Smooth muscle cell (in vitro differentiated cells): ENCODE data around the gene RNASE13. TPM values are rescaled to one million over a fixed set of nuclear protein-coding genes. Genes with fewer than 3 reads are reported as not detected.
A peak's percentile ranks its signal among the peaks of the same experiment; 100 is the strongest.
"Not testable (repeated sequence)": the region's sequence is repeated elsewhere in the genome, so short reads cannot be mapped to it uniquely, and the experiment has no call there.

Source experiments
- DNase-seq: peaks from one replicate; lab custom pipeline; 2025; ENCODE audit not compliant: unreplicated experiment; lab: John Stamatoyannopoulos, UW
- H2AFZ ChIP-seq: fragments of 200-600 bp; sonication (generic); 2 replicates; pipeline ENCODE4 v1.6.0; 2016; ENCODE audit warnings: antibody characterized with exemption, low read depth, mild to moderate bottlenecking
- H3F3A ChIP-seq: fragments of 200-600 bp; sonication (generic); 2 replicates; pipeline ENCODE4 v1.6.0; 2017; ENCODE audit warnings: antibody characterized with exemption, low read depth
- H3K27ac ChIP-seq: fragments of 200-600 bp; sonication (generic); 2 replicates; pipeline ENCODE4 v1.5.1; 2016; ENCODE audit warnings: low read depth, mild to moderate bottlenecking
- H3K27me3 ChIP-seq: fragments of 200-600 bp; sonication (generic); 2 replicates; pipeline ENCODE4 v1.6.1; 2016; ENCODE audit warnings: low read depth, mild to moderate bottlenecking
- H3K36me3 ChIP-seq: fragments of 200-600 bp; sonication (generic); 2 replicates; pipeline ENCODE4 v1.5.1; 2016; ENCODE audit warnings: low read depth
- H3K4me1 ChIP-seq: fragments of 200-600 bp; sonication (generic); 2 replicates; pipeline ENCODE4 v1.5.1; 2016; ENCODE audit warnings: low read depth
- H3K4me2 ChIP-seq: fragments of 200-600 bp; sonication (generic); 2 replicates; pipeline ENCODE4 v1.6.0; 2016; ENCODE audit warnings: mild to moderate bottlenecking
- H3K4me3 ChIP-seq: fragments of 200-600 bp; sonication (generic); 2 replicates; pipeline ENCODE4 v1.5.1; 2016; ENCODE audit warnings: mild to moderate bottlenecking
- H3K79me2 ChIP-seq: fragments of 200-600 bp; sonication (generic); 2 replicates; pipeline ENCODE4 v1.6.0; 2016; ENCODE audit warnings: low read depth, mild to moderate bottlenecking
- H3K9ac ChIP-seq: fragments of 200-600 bp; sonication (generic); 2 replicates; pipeline ENCODE4 v1.6.0; 2016; ENCODE audit warnings: low read depth
- H3K9me3 ChIP-seq: fragments of 200-600 bp; sonication (generic); replicated peaks from 2 replicates; pipeline ENCODE4 v1.5.1; 2016; ENCODE audit warnings: low read depth
- H4K20me1 ChIP-seq: fragments of 200-600 bp; sonication (generic); 2 replicates; pipeline ENCODE4 v1.6.0; 2016; ENCODE audit warnings: low read depth
- WGBS: methylation state at CpG from one replicate; pipeline ENCODE4 v1.1.7; 2016; ENCODE audit warnings: low lambda C conversion rate; 5-methylcytosine and 5-hydroxymethylcytosine counted together
- microRNA-seq: library from miRNA; unstranded; fragments of <30 nt; microRNA quantifications from one replicate; pipeline ENCODE4, GENCODE V29; 2016; ENCODE audit warnings: borderline number of aligned reads
- polyA plus RNA-seq: library from polyadenylated mRNA; unstranded; fragments of >200 nt; fragmentation: Nextera tagmentation; extraction: Ambion mirVana; gene quantifications from 2 replicates; pipeline ENCODE4 v1.2.1, GENCODE V29; 2016
- total RNA-seq: library from RNA; depleted of rRNA; stranded (reverse); fragments of >200 nt; gene quantifications from 2 replicates; pipeline ENCODE4 v1.2.3, GENCODE V29; 2014
- TF ChIP-seq, protein P1 (sequence below): fragments of 200-600 bp; sonication (generic); IDR thresholded peaks from 2 replicates; pipeline ENCODE4 v1.5.1; 2017; ENCODE audit warnings: borderline replicate concordance, mild to moderate bottlenecking, antibody characterized with exemption; ENCODE audit not compliant: insufficient read depth, poor library complexity, severe bottlenecking

RNASE13 gene
- total and polyA plus RNA-seq, 2 experiments from 2014 or later = 0.25 TPM; not detected in 1

DNA sequence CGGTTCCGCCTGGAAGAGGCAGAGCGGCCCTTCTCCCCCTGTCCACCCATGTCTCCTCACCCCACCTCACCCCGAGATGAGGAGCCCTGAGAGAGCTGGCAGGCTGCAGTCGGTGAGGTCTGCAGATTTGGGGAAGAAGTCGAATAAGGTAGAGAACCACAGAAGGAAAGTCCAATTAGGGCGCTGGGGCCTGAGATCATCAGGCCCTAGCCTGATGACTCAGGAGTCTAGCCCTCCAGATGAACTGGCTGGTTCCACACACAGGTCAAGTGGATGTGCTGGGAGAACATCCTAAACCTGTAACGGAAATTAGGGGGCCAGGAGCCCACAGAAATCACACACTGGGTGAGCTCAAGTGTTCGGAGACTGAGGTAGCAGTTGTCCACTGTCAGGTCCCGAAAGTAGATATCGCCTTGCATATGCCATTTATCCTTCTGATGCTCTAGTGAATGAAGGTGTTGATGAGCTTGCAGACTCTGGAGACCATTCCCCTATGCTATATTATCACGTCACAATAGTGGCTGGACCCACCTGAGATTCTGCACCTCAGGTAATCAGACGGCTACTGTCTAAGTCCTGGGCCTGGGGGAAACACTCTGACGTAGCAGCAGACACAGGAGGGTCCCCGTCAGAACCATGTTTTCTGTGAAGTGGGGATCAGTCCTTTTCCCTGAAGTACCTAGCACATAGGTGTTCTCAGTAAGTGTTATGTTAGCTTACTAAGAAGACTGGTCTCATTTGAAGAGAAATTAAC, 45.7 kb downstream of the RNASE13 start:
- Histone ChIP-seq H3K4me3 (peak overlapping the region; percentile 68), H3F3A (peaks cover 16% of the 10 kb centered on the region), H3K4me1 (peaks cover 21% of the 10 kb centered on the region), H2AFZ (no peak overlapping the region), H3K79me2 (peaks cover 39% of the 10 kb centered on the region), H3K9me3 (no peaks in the 10 kb centered on the region), H3K27ac (peak overlapping the region; percentile 90), H4K20me1 (no peaks in the 10 kb centered on the region), H3K27me3 (no peaks in the 10 kb centered on the region), H3K9ac (peak overlapping the region; percentile 40), H3K4me2 (peak overlapping the region; percentile 90), H3K36me3 (peaks cover 4% of the 10 kb centered on the region)
- TF ChIP-seq, protein P1, sequence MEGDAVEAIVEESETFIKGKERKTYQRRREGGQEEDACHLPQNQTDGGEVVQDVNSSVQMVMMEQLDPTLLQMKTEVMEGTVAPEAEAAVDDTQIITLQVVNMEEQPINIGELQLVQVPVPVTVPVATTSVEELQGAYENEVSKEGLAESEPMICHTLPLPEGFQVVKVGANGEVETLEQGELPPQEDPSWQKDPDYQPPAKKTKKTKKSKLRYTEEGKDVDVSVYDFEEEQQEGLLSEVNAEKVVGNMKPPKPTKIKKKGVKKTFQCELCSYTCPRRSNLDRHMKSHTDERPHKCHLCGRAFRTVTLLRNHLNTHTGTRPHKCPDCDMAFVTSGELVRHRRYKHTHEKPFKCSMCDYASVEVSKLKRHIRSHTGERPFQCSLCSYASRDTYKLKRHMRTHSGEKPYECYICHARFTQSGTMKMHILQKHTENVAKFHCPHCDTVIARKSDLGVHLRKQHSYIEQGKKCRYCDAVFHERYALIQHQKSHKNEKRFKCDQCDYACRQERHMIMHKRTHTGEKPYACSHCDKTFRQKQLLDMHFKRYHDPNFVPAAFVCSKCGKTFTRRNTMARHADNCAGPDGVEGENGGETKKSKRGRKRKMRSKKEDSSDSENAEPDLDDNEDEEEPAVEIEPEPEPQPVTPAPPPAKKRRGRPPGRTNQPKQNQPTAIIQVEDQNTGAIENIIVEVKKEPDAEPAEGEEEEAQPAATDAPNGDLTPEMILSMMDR = no peak
- WGBS = 95% methylated on average over 15 of the region's 15 CpGs
- no peak for DNase-seq

DNA sequence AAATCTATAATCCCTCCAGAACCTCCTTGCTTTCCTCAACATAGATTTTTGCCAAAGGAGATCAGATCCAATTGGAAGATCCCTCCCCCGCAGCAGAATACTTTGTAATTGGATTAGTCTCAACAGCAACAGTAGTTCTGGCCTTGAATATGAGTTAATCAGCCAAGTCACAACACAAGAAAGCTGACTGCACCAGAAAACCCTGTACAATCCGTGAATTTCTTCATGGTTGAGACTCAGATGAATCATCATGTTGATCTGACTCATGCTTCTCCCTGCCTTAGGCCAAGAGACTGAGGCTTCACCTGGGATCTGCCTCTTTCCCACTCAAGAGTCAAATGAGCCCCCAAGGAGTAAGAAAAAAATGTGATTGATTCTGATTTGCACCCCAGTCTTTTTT, 47.8 kb downstream of the RNASE13 start:
- DNase-seq = no peak
- Histone ChIP-seq H3K36me3 (no peaks in the 10 kb centered on the region), H3K9ac (no peak overlapping the region), H3K27ac (peak overlapping the region; percentile 90), H3K4me3 (no peak overlapping the region), H3K9me3 (no peaks in the 10 kb centered on the region), H4K20me1 (no peaks in the 10 kb centered on the region), H3K4me1 (peaks cover 19% of the 10 kb centered on the region), H3F3A (peaks cover 16% of the 10 kb centered on the region), H3K27me3 (no peaks in the 10 kb centered on the region), H3K4me2 (peak overlapping the region; percentile 59), H3K79me2 (peaks cover 18% of the 10 kb centered on the region), H2AFZ (no peak overlapping the region)
- TF ChIP-seq, protein P1 = no peak
- 17% methylated on average over 2 of the region's 2 CpGs for WGBS

DNA sequence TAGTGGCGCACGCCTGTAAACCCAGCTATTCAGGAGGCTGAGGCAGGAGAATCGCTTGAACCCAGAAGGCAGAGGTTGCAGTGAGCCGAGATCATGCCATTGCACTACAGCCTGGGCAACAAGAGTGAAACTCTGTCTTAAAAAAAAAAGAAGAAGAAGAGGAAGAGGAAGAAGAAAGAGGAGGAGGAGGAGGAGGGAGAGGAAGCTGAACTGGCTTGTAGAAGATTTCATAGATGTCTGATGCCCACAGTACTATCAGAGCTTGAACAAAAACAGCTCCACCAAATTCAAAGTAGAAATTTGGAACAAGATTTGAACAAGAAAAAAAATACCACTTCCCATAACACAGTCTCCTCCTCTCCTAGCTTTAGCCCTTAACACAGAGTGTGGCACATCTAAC, 49.0 kb downstream of the RNASE13 start:
- not testable (repeated sequence) for H3K27me3 ChIP-seq, H2AFZ ChIP-seq, H3K4me2 ChIP-seq, H3K36me3 ChIP-seq, H3K27ac ChIP-seq, H3K9ac ChIP-seq, DNase-seq, H3K4me3 ChIP-seq, H4K20me1 ChIP-seq, H3K9me3 ChIP-seq, H3K4me1 ChIP-seq, H3K79me2 ChIP-seq
- peaks cover 16% of the 10 kb centered on the region for H3F3A ChIP-seq
- WGBS = 95% methylated on average over 4 of the region's 4 CpGs

Small RNA genes lying within 50 kb of the gene (microRNA-seq; reads per million reads assigned to microRNA genes)
- gene MIR6717 = not detected

Other genes with a start within 250 kb of the RNASE13 start
- 4.0 and 13.5 TPM in 2 replicates for gene RNASE1, start 232.0 kb downstream of the RNASE13 start, total RNA-seq
- 6.9 and 8.5 TPM in 2 replicates for gene RNASE1, start 232.0 kb downstream of the RNASE13 start, polyA plus RNA-seq
- not detected in 2 replicates for gene RNASE3, start 143.4 kb downstream of the RNASE13 start, total RNA-seq
- gene RNASE3, start 143.4 kb downstream of the RNASE13 start, polyA plus RNA-seq = 0.26 TPM in 1 of 2 replicates, not detected in the other
- not detected in 2 replicates for gene RNASE2, start 79.3 kb downstream of the RNASE13 start, total RNA-seq
- gene RNASE2, start 79.3 kb downstream of the RNASE13 start, polyA plus RNA-seq = not detected in 2 replicates
- 70.0 and 96.3 TPM in 2 replicates for gene METTL17, start 44.8 kb downstream of the RNASE13 start, total RNA-seq
- 46.5 and 55.3 TPM in 2 replicates for gene METTL17, start 44.8 kb downstream of the RNASE13 start, polyA plus RNA-seq
- gene SLC39A2, start 35.5 kb downstream of the RNASE13 start, total RNA-seq = 9.1 and 10.1 TPM in 2 replicates
- 14.3 and 18.7 TPM in 2 replicates for gene SLC39A2, start 35.5 kb downstream of the RNASE13 start, polyA plus RNA-seq
- gene NDRG2, start 9.7 kb downstream of the RNASE13 start, total RNA-seq = 31.1 and 39.8 TPM in 2 replicates
- 40.4 and 48.4 TPM in 2 replicates for gene NDRG2, start 9.7 kb downstream of the RNASE13 start, polyA plus RNA-seq
- gene TPPP2, start 4.6 kb downstream of the RNASE13 start, total RNA-seq = 1.2 TPM in 1 of 2 replicates, not detected in the other
- gene TPPP2, start 4.6 kb downstream of the RNASE13 start, polyA plus RNA-seq = 0.65 and 0.70 TPM in 2 replicates
- 1.4 and 4.1 TPM in 2 replicates for gene RNASE7, start 7.6 kb upstream of the RNASE13 start, total RNA-seq
- gene RNASE7, start 7.6 kb upstream of the RNASE13 start, polyA plus RNA-seq = 0.66 and 0.93 TPM in 2 replicates
- gene RNASE8, start 23.0 kb upstream of the RNASE13 start, total RNA-seq = not detected in 2 replicates
- gene RNASE8, start 23.0 kb upstream of the RNASE13 start, polyA plus RNA-seq = not detected in 2 replicates
- 53.1 and 74.4 TPM in 2 replicates for gene ARHGEF40, start 35.5 kb upstream of the RNASE13 start, total RNA-seq
- 67.8 and 73.5 TPM in 2 replicates for gene ARHGEF40, start 35.5 kb upstream of the RNASE13 start, polyA plus RNA-seq
- gene ZNF219, start 63.8 kb upstream of the RNASE13 start, total RNA-seq = 10.0 and 15.2 TPM in 2 replicates
- 8.8 and 12.6 TPM in 2 replicates for gene ZNF219, start 63.8 kb upstream of the RNASE13 start, polyA plus RNA-seq
- gene TMEM253, start 66.3 kb upstream of the RNASE13 start, total RNA-seq = 1.0 TPM in 1 of 2 replicates, not detected in the other
- gene TMEM253, start 66.3 kb upstream of the RNASE13 start, polyA plus RNA-seq = 0.41 TPM in 1 of 2 replicates, not detected in the other
- gene OR5AU1, start 121.3 kb upstream of the RNASE13 start, total RNA-seq = not detected in 2 replicates
- not detected in 2 replicates for gene OR5AU1, start 121.3 kb upstream of the RNASE13 start, polyA plus RNA-seq
- gene HNRNPC, start 234.6 kb upstream of the RNASE13 start, total RNA-seq = 514 and 606 TPM in 2 replicates
- 408 TPM in 2 replicates for gene HNRNPC, start 234.6 kb upstream of the RNASE13 start, polyA plus RNA-seq
- gene RPGRIP1, start 245.3 kb upstream of the RNASE13 start, total RNA-seq = not detected in 2 replicates
- gene RPGRIP1, start 245.3 kb upstream of the RNASE13 start, polyA plus RNA-seq = 0.21 TPM in 1 of 2 replicates, not detected in the other